ENCODE data around the gene SPINT4. TPM values are rescaled to one million over a fixed set of nuclear protein-coding genes. Genes with fewer than 3 reads are reported as not detected.
A peak's percentile ranks its signal among the peaks of the same experiment; 100 is the strongest.
"Not testable (repeated sequence)": the region's sequence is repeated elsewhere in the genome, so short reads cannot be mapped to it uniquely, and the experiment has no call there.

SPINT4 gene
- total RNA-seq = not detected
- long read RNA-seq, partial matches to known transcripts = 0 of 1 reads
- long read RNA-seq, other reads (novel, unspliced or antisense) = 1 of 1 reads

GRCh38 chr20:45722047-45722446, at the start of gene SPINT4:
Gene SPINT4 (plus strand): TSS chr20:45722347. CDS start chr20:45722368, 21 bp downstream.
- intact Hi-C loops (cut with DNase I) = no loop called here
- no peak within 1 kb of the TSS for H3K4me3 ChIP-seq

GRCh38 chr20:45672765-45673164, 49.4 kb upstream of the SPINT4 start:
- intact Hi-C loops (cut with DNase I) = no loop called here
- TF ChIP-seq CTCF (IDR thresholded peaks at IDR 0.05) = no peak
- no peak overlapping the region for H3K4me3 ChIP-seq
- DNase-seq (no peak), ATAC-seq (no peak)
- H3K27me3 ChIP-seq (ENCODE audit: low read depth) = no peaks in the 10 kb centered on the region
- no peaks in the 10 kb centered on the region for H3K4me1 ChIP-seq
- no peaks in the 10 kb centered on the region for H3K36me3 ChIP-seq
- no peak overlapping the region for H3K27ac ChIP-seq
- H3K9me3 ChIP-seq = no peaks in the 10 kb centered on the region

More at GRCh38 chr20:45722047-45722446, at the start of gene SPINT4:
- ATAC-seq (no peak), DNase-seq (no peak)
- H3K4me1 ChIP-seq = no peaks in the 10 kb centered on the region
- H3K9me3 ChIP-seq = peaks cover 2% of the 10 kb centered on the region
- H3K27me3 ChIP-seq (ENCODE audit: low read depth) = no peaks in the 10 kb centered on the region
- H3K27ac ChIP-seq = no peak within 1 kb of the TSS
- no peak for TF ChIP-seq CTCF (IDR thresholded peaks at IDR 0.05)
- no peaks in the 10 kb centered on the region for H3K36me3 ChIP-seq

GRCh38 chr20:45679650-45680049, 42.5 kb upstream of the SPINT4 start:
- no peak for ATAC-seq
- Histone ChIP-seq H3K4me1 (no peaks in the 10 kb centered on the region), H3K4me3 (no peak overlapping the region), H3K9me3 (peaks cover 23% of the 10 kb centered on the region), H3K36me3 (no peaks in the 10 kb centered on the region), H3K27ac (no peak overlapping the region), H3K27me3 (ENCODE audit: low read depth) (no peaks in the 10 kb centered on the region)
- TF ChIP-seq CTCF (IDR thresholded peaks at IDR 0.05) = no peak
- intact Hi-C loops (cut with DNase I) = no loop called here
- DNase-seq = no peak

GRCh38 chr20:45685896-45686295, 36.3 kb upstream of the SPINT4 start:
- Histone ChIP-seq H3K27ac (no peak overlapping the region), H3K4me1 (no peaks in the 10 kb centered on the region), H3K27me3 (ENCODE audit: low read depth) (no peaks in the 10 kb centered on the region), H3K36me3 (no peaks in the 10 kb centered on the region), H3K4me3 (no peak overlapping the region), H3K9me3 (peaks cover under 1% of the 10 kb centered on the region)
- DNase-seq (no peak), ATAC-seq (peak in 1 of 2 donors; percentile 15)
- no peak for TF ChIP-seq CTCF (IDR thresholded peaks at IDR 0.05)
- intact Hi-C loops (cut with DNase I) = no loop called here

- H3K9me3 ChIP-seq; DNase-seq; H3K4me1 ChIP-seq; ATAC-seq; H3K27ac ChIP-seq; H3K27me3 ChIP-seq (ENCODE audit: low read depth); H3K36me3 ChIP-seq; H3K4me3 ChIP-seq; intact Hi-C loops (cut with DNase I): not testable (repeated sequence)
Measured at GRCh38 chr20:45693346-45693745, 28.8 kb upstream of the SPINT4 start.

GRCh38 chr20:45695496-45695895, 26.7 kb upstream of the SPINT4 start:
- TF ChIP-seq CTCF (IDR thresholded peaks at IDR 0.05) = no peak
- ATAC-seq = no peak
- Histone ChIP-seq H3K4me1 (no peaks in the 10 kb centered on the region), H3K4me3 (no peak overlapping the region), H3K36me3 (no peaks in the 10 kb centered on the region), H3K27me3 (ENCODE audit: low read depth) (no peaks in the 10 kb centered on the region), H3K27ac (no peak overlapping the region), H3K9me3 (no peaks in the 10 kb centered on the region)
- no peak for DNase-seq
- intact Hi-C loops (cut with DNase I) = no loop called here

Measured in lower lobe of right lung (tissue), 2 donors.